NT2/D1 (cell line): Measurements from ENCODE around the gene CYRIA.

ENCODE experiments used
- YY1 ChIP-seq: IDR thresholded peaks from 2 replicates; pipeline ENCODE4 v1.6.1; 2011; ENCODE audit not compliant: insufficient read length, insufficient read depth
- ZNF274 ChIP-seq: IDR thresholded peaks from 2 replicates; pipeline ENCODE4 v1.6.1; 2011; ENCODE audit warnings: mild to moderate bottlenecking, low read depth, low read length

- TF ChIP-seq YY1, result no peak
- no peak for TF ChIP-seq ZNF274
Observed at GRCh38 chr2:16680781-16681180, 15.1 kb upstream of the CYRIA start.
